SIG-M5 treated with dmso at 0.1 percent for 504 hours (cell line): Measurements from ENCODE around the gene OR4D6.
"Not testable (repeated sequence)": the region's sequence is repeated elsewhere in the genome, so short reads cannot be mapped to it uniquely, and the experiment has no call there.

Experiments
- DNase-seq: peaks from one replicate; lab custom pipeline; 2025; ENCODE audit not compliant: unreplicated experiment; lab: John Stamatoyannopoulos, UW

OR4D6 gene

DNA sequence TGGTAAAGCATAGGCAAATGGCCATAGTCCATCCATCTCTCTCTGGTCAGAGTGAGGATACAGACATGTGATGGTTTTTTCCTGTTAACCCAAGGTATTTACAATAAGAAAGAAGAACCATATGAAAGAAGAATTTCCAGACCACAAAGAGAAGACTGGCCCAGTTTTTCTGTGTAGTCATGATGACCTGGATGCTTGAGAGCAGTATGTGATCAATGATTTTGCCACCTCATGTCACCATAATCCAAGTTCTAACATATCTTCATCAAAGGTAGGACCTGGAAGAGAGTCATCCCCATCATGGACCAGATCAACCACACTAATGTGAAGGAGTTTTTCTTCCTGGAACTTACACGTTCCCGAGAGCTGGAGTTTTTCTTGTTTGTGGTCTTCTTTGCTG, at the start of gene OR4D6:
OR4D6 (plus strand) TSS at position 301 of the 400 bp plus-strand sequence; CDS start at position 301, 0 bp downstream.
- DNase-seq: no peak

- DNase-seq: peak; percentile 54
These were observed 43.1 kb upstream of the OR4D6 start for GRCh38 chr11:59413646-59414045.

DNA sequence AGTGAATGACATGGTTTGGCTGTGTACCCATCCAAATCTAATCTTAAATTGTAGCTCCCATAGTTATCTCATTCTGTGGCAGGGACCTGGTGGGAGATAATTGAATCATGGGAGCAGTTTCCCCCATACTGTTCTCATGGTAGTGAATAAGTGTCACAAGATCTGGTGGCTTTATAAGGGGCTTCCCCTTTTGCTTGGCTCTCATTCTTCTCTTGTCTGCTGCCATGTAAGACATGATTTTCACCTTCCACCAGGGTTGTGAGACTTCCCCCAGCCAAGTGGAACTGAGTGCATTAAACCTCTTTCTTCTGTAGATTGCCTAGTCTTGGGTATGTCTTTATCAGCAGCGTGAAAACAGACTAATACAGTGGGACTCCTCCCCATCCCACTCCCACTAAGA, 41.6 kb upstream of the OR4D6 start:
- DNase-seq: no peak

DNA sequence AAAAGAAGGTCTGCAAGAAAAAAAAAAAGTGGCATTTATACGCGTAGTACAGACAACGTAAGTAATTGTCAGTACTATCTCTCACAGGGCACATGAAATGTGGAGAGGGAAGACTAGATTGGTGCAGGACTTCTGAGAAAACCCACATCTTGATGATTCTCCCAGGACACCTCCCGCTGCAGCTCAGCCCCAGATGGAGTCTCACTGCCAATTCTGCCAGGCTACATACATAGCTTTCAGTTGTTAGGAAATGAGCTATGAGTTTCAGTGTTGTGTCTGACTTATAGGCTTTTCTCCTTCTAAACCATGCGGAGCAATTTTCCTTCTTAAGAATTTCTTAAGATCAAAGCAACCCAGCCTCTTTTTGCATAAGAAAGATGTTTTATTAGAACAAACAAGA, 40.1 kb upstream of the OR4D6 start:
- DNase-seq: no peak

DNA sequence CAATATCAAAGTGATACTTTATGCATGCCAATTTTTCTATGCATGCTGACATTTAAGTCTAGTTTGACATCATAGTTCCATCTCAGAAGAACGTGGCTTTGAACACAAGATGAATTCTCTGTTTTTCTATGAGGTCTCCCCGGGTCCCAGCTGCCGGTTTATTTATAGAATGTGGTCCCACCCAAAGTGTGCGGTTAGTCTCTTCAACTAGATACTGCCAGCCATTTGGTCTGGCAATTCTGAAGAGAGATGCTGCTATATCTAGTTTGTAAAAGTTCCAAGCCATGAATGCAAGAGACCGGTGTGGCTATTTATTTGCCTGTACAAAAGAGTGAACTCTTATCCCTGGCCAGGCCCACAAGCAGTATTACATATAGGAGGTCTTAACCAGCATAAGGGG, 39.7 kb upstream of the OR4D6 start:
- no peak for DNase-seq

DNA sequence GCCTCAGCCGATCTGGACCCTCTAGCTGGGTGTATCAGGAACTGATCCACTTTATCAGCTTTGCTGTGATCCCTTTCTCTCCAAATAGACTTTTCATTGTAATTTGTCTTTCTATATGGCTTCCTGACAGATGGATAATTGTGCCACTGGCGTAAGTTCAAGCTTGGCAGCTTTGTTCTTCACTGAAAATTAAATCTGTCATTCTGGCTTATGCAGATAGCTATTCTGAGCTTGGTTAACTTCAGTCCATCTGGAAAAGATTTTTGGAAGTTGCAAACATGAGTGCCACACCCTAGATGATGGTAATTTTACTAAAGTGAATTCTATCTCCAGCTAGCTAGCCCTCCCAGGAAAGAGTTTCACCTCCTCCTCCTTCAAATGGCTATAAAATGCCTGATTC, 38.6 kb upstream of the OR4D6 start:
- DNase-seq: no peak

DNA sequence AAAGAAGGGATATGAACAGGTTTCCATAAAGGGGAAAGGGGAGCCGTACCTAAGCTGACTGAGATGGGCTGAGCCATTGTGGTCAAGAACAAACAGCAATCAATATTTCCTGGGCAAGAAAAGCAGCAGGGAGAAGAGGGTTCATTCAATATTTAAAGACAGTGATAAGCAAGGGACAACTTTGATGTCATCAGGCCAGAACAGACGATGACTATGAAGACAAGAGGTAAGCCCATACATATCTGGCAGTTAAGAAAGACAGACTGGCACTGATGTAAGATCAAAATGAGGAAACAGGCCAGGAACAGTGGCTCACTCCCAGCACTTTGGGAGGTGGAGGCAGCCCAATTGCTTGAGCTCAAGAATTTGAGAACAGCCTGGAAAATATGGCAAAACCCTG, 32.9 kb upstream of the OR4D6 start:
- DNase-seq: no peak

DNA sequence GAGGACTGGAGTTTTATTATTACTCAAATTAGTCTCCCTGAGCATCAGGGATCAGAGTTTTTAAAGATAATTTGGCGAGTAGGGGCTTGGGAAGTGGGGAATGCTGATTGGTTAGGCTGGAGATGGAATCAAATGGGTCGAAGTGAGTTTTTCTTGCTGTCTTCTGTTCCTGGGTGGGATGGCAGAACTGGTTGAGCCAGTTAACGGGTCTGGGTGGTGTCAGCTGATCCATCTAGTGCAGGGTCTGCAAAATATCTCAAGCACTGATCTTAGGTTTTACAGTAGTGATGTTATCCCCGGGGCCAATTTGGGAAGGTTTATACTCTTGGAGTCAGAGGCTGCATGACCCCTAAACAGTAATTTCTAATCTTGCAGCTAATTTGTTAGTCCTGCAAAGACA, 31.6 kb upstream of the OR4D6 start:
- DNase-seq: no peak

GRCh38 chr11:59426361-59427067, 30.2 kb upstream of the OR4D6 start, which contains the start of gene OR5A2:
TSS of gene OR5A2 (minus strand) at chr11:59426413. CDS start at chr11:59422953, 3,460 bp downstream.
- no peak for DNase-seq

- no peak for DNase-seq
These were observed 29.7 kb upstream of the OR4D6 start for GRCh38 chr11:59427068-59427382.

DNA sequence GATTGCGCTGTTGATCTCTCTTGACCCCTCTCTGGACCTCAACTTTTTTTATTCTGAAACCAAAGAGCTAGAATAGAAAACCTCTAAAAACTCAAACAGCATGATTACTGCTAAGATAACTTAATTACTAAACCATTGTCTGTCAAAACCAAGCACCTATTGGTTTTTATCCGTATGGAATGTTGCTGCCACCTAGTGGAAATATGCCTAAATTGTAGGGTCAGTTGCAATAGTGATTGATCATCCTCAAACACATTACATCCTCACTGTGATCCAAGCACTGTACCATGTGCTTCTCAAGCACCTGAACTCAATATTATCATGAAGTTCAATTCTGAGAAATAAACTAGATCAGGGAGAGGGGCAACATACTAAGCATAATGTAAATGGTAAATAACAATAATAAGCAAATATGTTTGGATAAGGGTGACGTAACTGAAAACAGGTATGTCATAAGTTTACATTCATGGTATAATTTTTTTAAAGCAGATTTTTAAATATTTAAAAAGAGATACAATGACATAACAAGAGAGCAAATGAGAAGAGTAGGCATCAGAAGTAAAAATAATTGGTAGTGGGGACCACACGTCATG, 26.7 kb upstream of the OR4D6 start:
- DNase-seq: peak; percentile 63

GRCh38 chr11:59436169-59436568, 20.6 kb upstream of the OR4D6 start, which contains the start of gene OR5A1:
TSS of gene OR5A1 (plus strand) at chr11:59436469. CDS start at chr11:59443169, 6,700 bp downstream.
- no peak for DNase-seq

- DNase-seq: no peak
These were observed 19.0 kb upstream of the OR4D6 start for GRCh38 chr11:59437770-59438169.

GRCh38 chr11:59445624-59446023, 11.1 kb upstream of the OR4D6 start:
- DNase-seq: not testable (repeated sequence)

- no peak for DNase-seq
These were observed 8.3 kb upstream of the OR4D6 start for GRCh38 chr11:59448484-59448883.

GRCh38 chr11:59459916-59460315, 3.2 kb downstream of the OR4D6 start:
- DNase-seq: no peak

DNA sequence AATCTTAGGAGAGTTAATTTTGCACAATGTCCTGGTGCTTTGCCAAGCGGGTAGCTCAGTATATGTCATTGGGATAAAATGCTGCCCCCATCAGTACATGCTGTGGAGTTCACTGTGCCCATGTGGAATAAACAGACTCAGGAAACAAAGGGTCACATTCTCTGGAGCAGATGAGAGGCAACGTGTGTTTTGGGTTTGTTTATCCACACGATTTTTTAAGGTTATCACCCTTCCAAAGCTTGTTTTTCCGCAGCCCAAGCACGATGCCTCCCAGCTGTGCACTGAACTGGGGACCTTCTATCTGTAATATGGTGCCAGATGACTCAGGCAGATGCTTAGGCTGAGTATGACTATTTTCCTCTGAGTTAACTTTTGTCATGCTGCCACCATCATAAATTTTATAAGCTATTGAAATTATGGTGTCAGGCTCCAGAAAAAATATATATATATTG, 6.5 kb downstream of the OR4D6 start:
- no peak for DNase-seq

GRCh38 chr11:59473015-59473414, 16.3 kb downstream of the OR4D6 start, which contains the start of gene OR4D10:
TSS of gene OR4D10 (plus strand) at chr11:59473315. CDS start at chr11:59477430, 4,115 bp downstream.
- DNase-seq: no peak

DNA sequence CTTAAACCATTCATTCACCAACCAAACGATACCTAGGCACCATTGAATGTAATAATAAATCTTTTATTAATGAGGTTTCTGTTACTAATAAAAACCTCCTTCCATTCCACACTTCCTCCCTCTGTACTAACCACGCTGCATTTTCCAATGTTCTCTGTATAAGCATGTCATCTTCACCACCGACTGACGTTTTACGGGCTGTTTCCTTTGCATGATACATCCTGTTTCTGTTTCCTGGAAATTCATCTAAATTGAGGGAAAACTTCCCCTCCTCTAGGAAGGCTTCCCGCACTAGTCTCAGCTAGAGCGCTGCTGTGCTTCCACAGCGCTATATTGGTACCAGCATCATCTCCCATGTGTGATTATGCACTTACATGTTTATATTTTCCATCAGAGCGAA, 18.4 kb downstream of the OR4D6 start:
- DNase-seq: no peak

- no peak for DNase-seq
These were observed 23.1 kb downstream of the OR4D6 start for GRCh38 chr11:59479906-59480305.

GRCh38 chr11:59480359-59480758, 23.6 kb downstream of the OR4D6 start:
- no peak for DNase-seq

DNA sequence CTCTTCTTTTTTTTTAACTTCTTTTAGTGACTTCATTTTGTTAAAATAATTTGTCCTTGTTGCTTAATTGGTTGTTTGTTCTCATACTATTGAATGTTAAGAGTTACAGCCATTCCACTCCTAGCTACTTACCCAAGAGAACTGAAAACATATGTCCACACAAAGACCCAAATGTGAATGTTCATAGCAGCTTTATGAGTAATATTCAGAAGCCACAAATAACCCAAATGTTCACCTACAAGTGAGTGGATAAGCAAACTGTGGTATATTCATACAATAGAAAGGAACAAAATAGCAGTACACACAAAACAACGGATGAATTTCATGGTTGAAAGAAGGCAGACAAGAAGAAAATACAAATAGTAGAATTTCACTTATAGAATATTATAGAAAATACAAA, 45.2 kb downstream of the OR4D6 start:
- DNase-seq: no peak

DNA sequence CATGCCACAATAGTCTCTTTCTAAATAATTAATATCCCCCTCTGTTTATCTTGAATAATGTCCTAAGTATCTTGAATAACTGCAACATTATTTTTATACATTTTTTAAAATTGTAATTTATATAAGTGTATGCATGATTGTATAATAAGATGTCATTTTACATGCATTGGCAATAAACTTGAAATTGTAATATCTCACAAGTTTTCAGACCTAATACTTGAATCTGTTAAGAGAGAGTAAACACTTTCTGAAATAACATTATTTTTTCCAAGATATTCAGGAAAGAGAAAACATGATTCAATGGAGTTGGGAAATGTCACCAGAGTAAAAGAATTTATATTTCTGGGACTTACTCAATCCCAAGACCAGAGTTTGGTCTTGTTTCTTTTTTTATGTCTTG, 46.5 kb downstream of the OR4D6 start, which contains the start of gene OR4D11:
OR4D11 (plus strand) TSS at position 301 of the 400 bp plus-strand sequence; CDS start at position 301, 0 bp downstream.
- DNase-seq: no peak
